BE2C (cell line): Measurements from ENCODE around the gene SLC4A1.

Experiments
- DNase-seq: peaks from one replicate; pipeline ENCODE4 v3.0.0-alpha.2; 2020
- H3K27me3 ChIP-seq: fragments of 250-450 bp; sonication (Bioruptor Pico); 2 replicates; pipeline ENCODE4 v1.5.1; 2020; ENCODE audit warnings: mild to moderate bottlenecking
- H3K36me3 ChIP-seq: fragments of 250-450 bp; sonication (Bioruptor Pico); 2 replicates; pipeline ENCODE4 v1.5.1; 2020; ENCODE audit warnings: mild to moderate bottlenecking
- H3K4me1 ChIP-seq: fragments of 250-450 bp; sonication (Bioruptor Pico); 2 replicates; pipeline ENCODE4 v1.5.1; 2020
- H3K4me3 ChIP-seq: 2 replicates; pipeline ENCODE4 v1.5.1; 2011; ENCODE audit warnings: low read depth, low read length
- H3K9me3 ChIP-seq: fragments of 250-450 bp; sonication (Bioruptor Pico); 2 replicates; pipeline ENCODE4 v1.5.1; 2020
- CTCF ChIP-seq: IDR thresholded peaks from 2 replicates; pipeline ENCODE4 v1.5.1; 2012; ENCODE audit warnings: mild to moderate bottlenecking, low read depth, low read length

SLC4A1 gene

DNA sequence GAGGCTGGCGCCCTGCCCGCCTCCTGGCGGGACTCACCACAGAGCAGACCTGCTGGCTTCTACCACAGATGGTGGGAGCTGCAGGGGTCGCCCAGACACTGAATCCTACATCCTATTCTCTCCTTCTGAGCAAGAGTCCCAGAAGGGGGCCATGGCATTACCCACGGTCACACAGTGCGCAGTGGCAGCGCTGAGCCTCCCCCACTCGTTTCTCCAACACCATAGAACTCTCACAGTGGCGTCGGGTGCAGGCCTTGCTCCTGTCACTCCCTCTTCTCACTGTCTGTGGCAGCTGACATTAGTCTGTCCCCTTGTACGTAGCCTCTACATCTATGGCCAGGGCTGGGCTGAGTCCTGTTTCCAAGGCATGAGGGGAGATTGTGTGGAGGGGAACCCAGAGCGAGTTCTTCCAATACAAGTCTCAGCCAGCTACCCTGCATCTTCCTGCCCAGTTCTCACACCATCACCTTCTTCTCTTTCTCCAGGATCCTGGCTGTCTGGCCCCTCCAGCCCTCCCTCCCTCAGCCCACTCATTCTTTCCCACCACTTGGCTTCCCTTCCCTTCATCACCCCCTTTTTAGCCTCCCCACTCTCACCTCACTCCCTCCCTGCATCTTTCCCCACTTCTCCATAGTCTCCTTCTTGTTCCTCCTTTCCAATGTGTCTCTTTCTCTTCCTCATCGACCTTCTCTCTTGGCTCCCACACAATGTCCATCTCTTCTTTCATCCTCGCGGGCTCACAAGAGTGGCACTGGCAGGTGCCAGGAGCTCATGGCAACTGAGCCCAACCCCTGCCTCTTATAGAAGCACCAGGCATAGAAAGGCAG is 54.3 kb downstream of the SLC4A1 start:
- H3K36me3 ChIP-seq = peaks cover 65% of the 10 kb centered on the region
- H3K4me1 ChIP-seq = peaks cover 6% of the 10 kb centered on the region

GRCh38 chr17:44212507-44213402 is 55.2 kb downstream of the SLC4A1 start:
- Histone ChIP-seq H3K27me3 (no peaks in the 10 kb centered on the region), H3K9me3 (no peaks in the 10 kb centered on the region), H3K4me1 (peaks cover 6% of the 10 kb centered on the region), H3K36me3 (peaks cover 71% of the 10 kb centered on the region), H3K4me3 (no peak overlapping the region)
- TF ChIP-seq CTCF = no peak
- no peak for DNase-seq

More for the DNA sequence above, 54.3 kb downstream of the SLC4A1 start:
- peak; percentile 35 for DNase-seq
- no peaks in the 10 kb centered on the region for H3K9me3 ChIP-seq
- TF ChIP-seq CTCF = no peak
- no peaks in the 10 kb centered on the region for H3K27me3 ChIP-seq
- H3K4me3 ChIP-seq = no peak overlapping the region

- TF ChIP-seq CTCF = no peak
- Histone ChIP-seq H3K9me3 (no peaks in the 10 kb centered on the region), H3K4me3 (no peak overlapping the region), H3K27me3 (no peaks in the 10 kb centered on the region), H3K4me1 (peaks cover 6% of the 10 kb centered on the region), H3K36me3 (peaks cover 68% of the 10 kb centered on the region)
- no peak for DNase-seq
Measured at GRCh38 chr17:44211281-44212265, 56.4 kb downstream of the SLC4A1 start.

DNA sequence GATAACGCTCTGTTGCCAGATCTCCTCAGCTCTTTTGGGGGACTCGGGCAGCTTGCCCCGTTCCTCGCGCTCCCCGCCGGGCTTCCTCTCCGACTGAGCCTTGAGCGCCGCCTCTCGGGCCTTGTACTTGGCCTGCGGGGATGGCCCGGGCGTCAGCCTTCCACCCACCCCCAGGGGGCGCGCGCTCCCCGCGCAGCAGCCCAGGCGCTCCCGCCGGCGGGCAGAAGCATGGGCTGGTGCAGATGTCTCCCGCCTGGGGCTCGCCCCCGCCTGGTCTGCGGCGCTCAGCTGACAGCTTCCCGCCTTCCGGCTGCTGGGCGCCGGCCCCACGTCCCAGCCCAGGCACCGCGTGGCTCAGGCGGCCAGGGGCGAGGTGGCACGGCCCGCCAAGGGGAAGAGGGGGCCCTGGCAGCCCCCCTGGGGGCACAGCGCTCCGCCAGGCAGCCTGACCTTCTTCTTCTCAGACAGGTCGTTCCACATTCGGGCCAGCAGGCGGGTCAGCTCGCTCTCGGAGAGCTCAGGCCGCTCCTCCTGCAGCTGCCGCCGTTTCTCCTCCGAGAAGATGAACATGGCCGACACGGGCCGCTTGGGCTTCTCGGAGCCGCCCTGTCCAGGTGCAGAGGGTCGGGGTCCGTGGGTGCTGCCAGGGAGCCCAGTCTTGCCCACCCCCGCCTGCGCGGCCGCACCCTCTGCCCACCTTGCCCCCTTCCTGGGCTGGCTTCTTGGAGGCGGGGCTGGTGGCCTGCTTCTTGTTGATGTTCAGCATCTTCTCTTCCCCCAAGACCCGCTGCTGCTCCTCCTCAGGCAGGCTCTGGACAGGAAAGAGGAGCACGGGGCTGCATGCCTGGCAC is 57.4 kb downstream of the SLC4A1 start:
- Histone ChIP-seq H3K4me3 (no peak overlapping the region), H3K36me3 (peaks cover 58% of the 10 kb centered on the region), H3K9me3 (no peaks in the 10 kb centered on the region), H3K27me3 (no peaks in the 10 kb centered on the region), H3K4me1 (peaks cover 6% of the 10 kb centered on the region)
- peak; percentile 96 for TF ChIP-seq CTCF
- DNase-seq = peak; percentile 94

GRCh38 chr17:44209786-44210341 is 58.1 kb downstream of the SLC4A1 start:
- DNase-seq = no peak
- no peak for TF ChIP-seq CTCF
- Histone ChIP-seq H3K36me3 (peaks cover 51% of the 10 kb centered on the region), H3K27me3 (no peaks in the 10 kb centered on the region), H3K9me3 (no peaks in the 10 kb centered on the region), H3K4me1 (peaks cover 6% of the 10 kb centered on the region), H3K4me3 (no peak overlapping the region)
